Body of pancreas (tissue), 4 donors: ENCODE data around the gene CD44. TPM values are rescaled to one million over a fixed set of nuclear protein-coding genes. Genes with fewer than 3 reads are reported as not detected.
A peak's percentile ranks its signal among the peaks of the same experiment; 100 is the strongest.

Experiments used
- ATAC-seq: fragments of 150-250 bp; one replicate; pipeline ENCODE4 v1.9.1; 2016
- DNase-seq, 4 donors: peaks; one replicate each; pipeline ENCODE4 v3.0.0-alpha.2; 2019
- H3K27ac ChIP-seq, 4 donors: fragments of 200-600 bp; sonication (generic); 1 replicate in 3 of 4; 2 replicates in 1 of 4; pipeline versions ENCODE4 v1.5.1 to v1.6.1; 2016 to 2019; ENCODE audit warnings: mild to moderate bottlenecking in 1 of 4, mixed read lengths in 1 of 4, moderate library complexity in 1 of 4
- H3K27me3 ChIP-seq, 2 donors: fragments of 200-600 bp; sonication (generic); one replicate each; pipeline ENCODE4 v1.6.0; 2016; ENCODE audit warnings: mild to moderate bottlenecking in 1 of 2
- H3K36me3 ChIP-seq, 2 donors: fragments of 200-600 bp; sonication (generic); replicated peaks in 1 of 2; 2 replicates each; pipeline ENCODE4 v1.5.1; 2016; ENCODE audit warnings: low read depth in 2 of 2; ENCODE audit not compliant: insufficient read depth in 1 of 2
- H3K4me1 ChIP-seq: fragments of 200-600 bp; sonication (generic); one replicate; pipeline ENCODE4 v1.6.0; 2016
- H3K4me3 ChIP-seq, 2 donors: fragments of 200-600 bp; sonication (generic); 1 replicate in 1 of 2; 2 replicates in 1 of 2; pipeline ENCODE4 v1.5.1; 2016 to 2019
- H3K9me3 ChIP-seq, 3 donors: fragments of 200-600 bp; sonication (generic); 1 replicate in 2 of 3; 2 replicates in 1 of 3; pipeline ENCODE4 v1.5.1; 2016
- POLR2A ChIP-seq, 3 donors: fragments of 450-650 bp; IDR thresholded peaks; one replicate each; pipeline ENCODE4 v1.6.1; 2016; ENCODE audit warnings: antibody characterized with exemption in 3 of 3, mild to moderate bottlenecking in 2 of 3
- WGBS, 2 donors: methylation state at CpG; one replicate each; pipeline ENCODE4 v1.1.5; 2017; 5-methylcytosine and 5-hydroxymethylcytosine counted together
- intact Hi-C: fragments of 100-400 bp; cut with DNase I; formaldehyde crosslinking; loops from one replicate; pipeline ENCODE4 v1.15.1; 2023
- total RNA-seq, 2 donors: library from RNA; depleted of rRNA; stranded (reverse); fragments of >200 nt; gene quantifications; one replicate each; pipeline ENCODE4 v1.1.0, GENCODE V29; 2016
- TF ChIP-seq, protein P1 (sequence below), 7 experiments: fragments of 450-650 bp in 4 of 7; fragments of 200-600 bp in 3 of 7; sonication (generic) in 3 of 7; IDR thresholded peaks; one replicate each; pipeline ENCODE4 v1.5.1; 2016 to 2019; ENCODE audit warnings: antibody characterized with exemption in 7 of 7

Gene CD44
- total RNA-seq, 2 donors from 2014 or later = 266 to 433 TPM

DNA sequence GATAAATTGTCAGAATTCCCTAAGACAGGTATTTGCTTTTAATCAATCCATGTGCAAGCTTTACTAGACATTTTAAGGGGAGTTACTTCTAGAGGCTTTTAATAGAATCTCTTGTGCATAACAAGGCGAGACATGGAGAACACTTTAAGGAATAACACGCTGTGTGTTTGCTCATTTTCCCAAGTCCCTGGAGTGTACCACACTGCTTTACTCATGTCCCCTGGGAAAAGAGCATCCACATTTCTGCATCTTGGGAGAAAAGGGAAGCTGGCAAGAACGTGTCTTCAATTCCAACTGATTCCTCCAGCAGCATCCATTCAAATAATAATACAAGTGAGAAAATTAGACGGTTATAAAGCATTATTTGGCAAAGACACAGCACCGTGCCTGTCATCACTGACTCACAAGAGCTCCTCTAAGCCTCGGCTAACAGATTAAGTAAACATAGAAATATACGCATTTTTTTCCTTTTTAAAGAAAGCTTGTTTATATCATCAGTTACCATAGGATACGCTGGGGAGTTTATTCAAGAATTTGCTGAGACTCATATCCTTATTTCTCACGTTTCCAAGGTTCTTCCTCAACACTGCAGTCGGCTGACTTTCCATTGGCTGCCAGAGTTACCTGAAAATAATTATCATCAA lies 121.5 kb downstream of the CD44 start:
- WGBS, 2 donors = 46 to 55% methylated on average over 10 of the region's 10 CpGs
- intact Hi-C loops = no loop called here
- TF ChIP-seq POLR2A (IDR thresholded peaks at IDR 0.05) = no peak
- TF ChIP-seq, protein P1, sequence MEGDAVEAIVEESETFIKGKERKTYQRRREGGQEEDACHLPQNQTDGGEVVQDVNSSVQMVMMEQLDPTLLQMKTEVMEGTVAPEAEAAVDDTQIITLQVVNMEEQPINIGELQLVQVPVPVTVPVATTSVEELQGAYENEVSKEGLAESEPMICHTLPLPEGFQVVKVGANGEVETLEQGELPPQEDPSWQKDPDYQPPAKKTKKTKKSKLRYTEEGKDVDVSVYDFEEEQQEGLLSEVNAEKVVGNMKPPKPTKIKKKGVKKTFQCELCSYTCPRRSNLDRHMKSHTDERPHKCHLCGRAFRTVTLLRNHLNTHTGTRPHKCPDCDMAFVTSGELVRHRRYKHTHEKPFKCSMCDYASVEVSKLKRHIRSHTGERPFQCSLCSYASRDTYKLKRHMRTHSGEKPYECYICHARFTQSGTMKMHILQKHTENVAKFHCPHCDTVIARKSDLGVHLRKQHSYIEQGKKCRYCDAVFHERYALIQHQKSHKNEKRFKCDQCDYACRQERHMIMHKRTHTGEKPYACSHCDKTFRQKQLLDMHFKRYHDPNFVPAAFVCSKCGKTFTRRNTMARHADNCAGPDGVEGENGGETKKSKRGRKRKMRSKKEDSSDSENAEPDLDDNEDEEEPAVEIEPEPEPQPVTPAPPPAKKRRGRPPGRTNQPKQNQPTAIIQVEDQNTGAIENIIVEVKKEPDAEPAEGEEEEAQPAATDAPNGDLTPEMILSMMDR (IDR thresholded peaks at IDR 0.05) = no peak

DNA sequence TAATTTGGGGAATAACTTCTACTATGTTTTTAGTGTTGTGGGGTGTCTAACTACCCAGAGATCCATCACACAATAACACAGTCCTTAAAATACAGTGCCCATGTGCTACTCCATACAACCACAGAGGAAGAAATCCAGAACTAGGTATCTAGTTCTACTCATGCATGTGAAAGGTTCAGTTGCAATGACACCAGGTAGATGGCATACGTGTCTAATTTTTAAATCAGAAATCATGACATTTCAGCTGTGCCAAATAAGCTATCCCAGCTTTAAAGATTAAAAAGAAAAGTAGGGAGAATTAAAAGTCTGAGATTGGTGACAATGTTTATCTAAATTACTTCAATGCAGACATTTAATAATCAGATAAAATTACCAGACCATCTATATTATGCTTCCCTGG lies 122.2 kb downstream of the CD44 start:
- peaks cover 67% of the 10 kb centered on the region for H3K4me1 ChIP-seq
- ATAC-seq (no peak), DNase-seq (no peak)
- WGBS, 2 donors = 30 to 63% methylated on average over 1 of the region's 1 CpG
- intact Hi-C loops = no loop called here
- no peaks in the 10 kb centered on the region for H3K9me3 ChIP-seq
- H3K36me3 ChIP-seq = no peaks in the 10 kb centered on the region
- no peak overlapping the region for H3K4me3 ChIP-seq
- H3K27ac ChIP-seq = peak overlapping the region in 3 of 4 donors; percentile 33 to 69 (median 61)
- H3K27me3 ChIP-seq = no peaks in the 10 kb centered on the region
- TF ChIP-seq POLR2A (IDR thresholded peaks at IDR 0.05) = no peak
- TF ChIP-seq, protein P1 (IDR thresholded peaks at IDR 0.05) = peak in 4 of 7 experiments; percentile 21 to 39 (median 29)

More for the DNA sequence above, 121.5 kb downstream of the CD44 start:
- peak overlapping the region in 3 of 4 donors; percentile 33 to 69 (median 61) for H3K27ac ChIP-seq
- DNase-seq = peak in 2 of 4 donors; percentile 47 to 52
- H3K4me1 ChIP-seq = peaks cover 67% of the 10 kb centered on the region
- ATAC-seq = peak; percentile 87
- no peak overlapping the region for H3K4me3 ChIP-seq
- H3K36me3 ChIP-seq = no peaks in the 10 kb centered on the region
- no peaks in the 10 kb centered on the region for H3K9me3 ChIP-seq
- no peaks in the 10 kb centered on the region for H3K27me3 ChIP-seq

DNA sequence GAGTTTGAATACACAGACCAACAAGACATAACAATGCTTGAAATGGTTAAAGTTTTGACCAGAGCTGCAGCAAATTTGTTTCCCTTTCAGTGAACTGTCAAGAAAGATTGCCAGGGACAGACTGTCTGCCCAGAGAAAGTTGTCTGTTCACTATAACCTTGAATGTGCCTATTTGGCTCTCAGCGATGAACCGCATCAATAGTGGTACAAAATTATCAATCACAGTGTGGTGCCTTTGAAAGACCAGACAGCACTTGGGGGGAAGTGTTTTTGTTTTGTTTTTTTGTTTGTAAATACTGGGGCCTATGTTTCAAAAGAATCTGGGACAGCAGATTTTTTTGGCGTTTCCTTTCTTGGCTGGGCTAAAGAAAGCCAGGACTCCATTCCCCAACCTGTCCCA lies 123.1 kb downstream of the CD44 start:
- TF ChIP-seq, protein P1 (IDR thresholded peaks at IDR 0.05) = no peak
- no peak for TF ChIP-seq POLR2A (IDR thresholded peaks at IDR 0.05)
- WGBS, 2 donors = 84 to 85% methylated on average over 3 of the region's 3 CpGs
- no peak overlapping the region for H3K27ac ChIP-seq
- no peaks in the 10 kb centered on the region for H3K9me3 ChIP-seq
- H3K27me3 ChIP-seq = no peaks in the 10 kb centered on the region
- no peak for ATAC-seq
- H3K4me1 ChIP-seq = peaks cover 70% of the 10 kb centered on the region
- intact Hi-C loops = no loop called here
- no peak overlapping the region for H3K4me3 ChIP-seq
- no peaks in the 10 kb centered on the region for H3K36me3 ChIP-seq
- no peak for DNase-seq

- no peak overlapping the region for H3K27ac ChIP-seq
- no peak overlapping the region for H3K4me3 ChIP-seq
- no peaks in the 10 kb centered on the region for H3K36me3 ChIP-seq
- no peaks in the 10 kb centered on the region for H3K9me3 ChIP-seq
- intact Hi-C loops = no loop called here
- H3K27me3 ChIP-seq = no peaks in the 10 kb centered on the region
- no peak for TF ChIP-seq POLR2A (IDR thresholded peaks at IDR 0.05)
- TF ChIP-seq, protein P1 (IDR thresholded peaks at IDR 0.05) = no peak
- ATAC-seq (no peak), DNase-seq (no peak)
- peaks cover 75% of the 10 kb centered on the region for H3K4me1 ChIP-seq
Measured at GRCh38 chr11:35262735-35263134, 123.8 kb downstream of the CD44 start.
